COLO829 (cell line): ENCODE data around the gene EIF4G3.
"Not testable (repeated sequence)": the region's sequence is repeated elsewhere in the genome, so short reads cannot be mapped to it uniquely, and the experiment has no call there.

ENCODE experiments used
- DNase-seq: peaks from one replicate; pipeline ENCODE4 v3.0.0; 2012; ENCODE audit warnings: low spot score

Gene EIF4G3

GRCh38 chr1:21176586-21177555, at the start of gene EIF4G3:
EIF4G3 (minus strand) TSS chr1:21176897; CDS start chr1:21002742, 174,155 bp downstream.
- peak; percentile 99 for DNase-seq

- no peak for DNase-seq
Observed at GRCh38 chr1:21225065-21225464, 48.4 kb upstream of the EIF4G3 start.

GRCh38 chr1:21220815-21221214, 44.1 kb upstream of the EIF4G3 start:
- DNase-seq: no peak

- no peak for DNase-seq
Observed at GRCh38 chr1:21219674-21220073, 43.0 kb upstream of the EIF4G3 start.

- no peak for DNase-seq
Observed at GRCh38 chr1:21217812-21218596, 41.3 kb upstream of the EIF4G3 start.

- DNase-seq: peak; percentile 20
Observed at GRCh38 chr1:21216835-21217811, 40.4 kb upstream of the EIF4G3 start.

GRCh38 chr1:21212126-21212525, 35.4 kb upstream of the EIF4G3 start:
- DNase-seq: no peak

- DNase-seq: not testable (repeated sequence)
Observed at GRCh38 chr1:21208137-21208700, 31.5 kb upstream of the EIF4G3 start.

GRCh38 chr1:21206117-21206516, 29.4 kb upstream of the EIF4G3 start:
- DNase-seq: no peak

- no peak for DNase-seq
Observed at GRCh38 chr1:21205416-21205815, 28.7 kb upstream of the EIF4G3 start.

GRCh38 chr1:21201650-21202049, 25.0 kb upstream of the EIF4G3 start:
- no peak for DNase-seq

- DNase-seq: not testable (repeated sequence)
Observed at GRCh38 chr1:21201238-21201637, 24.5 kb upstream of the EIF4G3 start.

- no peak for DNase-seq
Observed at GRCh38 chr1:21200767-21201166, 24.1 kb upstream of the EIF4G3 start.

GRCh38 chr1:21198929-21199328, 22.2 kb upstream of the EIF4G3 start:
- no peak for DNase-seq

- DNase-seq: no peak
Observed at GRCh38 chr1:21192871-21193270, 16.2 kb upstream of the EIF4G3 start.

- no peak for DNase-seq
Observed at GRCh38 chr1:21192284-21192683, 15.6 kb upstream of the EIF4G3 start.

- DNase-seq: not testable (repeated sequence)
Observed at GRCh38 chr1:21190771-21191170, 14.1 kb upstream of the EIF4G3 start.

GRCh38 chr1:21189906-21190500, 13.3 kb upstream of the EIF4G3 start:
- DNase-seq: no peak

- DNase-seq: no peak
Observed at GRCh38 chr1:21189421-21189820, 12.7 kb upstream of the EIF4G3 start.

- no peak for DNase-seq
Observed at GRCh38 chr1:21188235-21188634, 11.5 kb upstream of the EIF4G3 start.

GRCh38 chr1:21185221-21185731, 8.6 kb upstream of the EIF4G3 start:
- no peak for DNase-seq
